Activated CD4-positive, CD25-positive, alpha-beta regulatory T cell treated with anti-CD3 and anti-CD28 coated beads, Interleukin-2, amount 50 U/mL, for 72 hours (primary cell): ENCODE results near the gene RGS18.
"Not testable (repeated sequence)": the region's sequence is repeated elsewhere in the genome, so short reads cannot be mapped to it uniquely, and the experiment has no call there.

Experiments used
- DNase-seq: peaks from one replicate; pipeline ENCODE4 v3.0.0; 2021

Gene RGS18

GRCh38 chr1:192167911-192168700 lies 9.8 kb downstream of the RGS18 start:
- no peak for DNase-seq

GRCh38 chr1:192168964-192169363 lies 10.7 kb downstream of the RGS18 start:
- no peak for DNase-seq

GRCh38 chr1:192170196-192170984 lies 12.1 kb downstream of the RGS18 start:
- no peak for DNase-seq

- no peak for DNase-seq
Measured at GRCh38 chr1:192171123-192171522, 12.9 kb downstream of the RGS18 start.

- DNase-seq = no peak
Measured at GRCh38 chr1:192175971-192176370, 17.7 kb downstream of the RGS18 start.

- no peak for DNase-seq
Measured at GRCh38 chr1:192183788-192184187, 25.5 kb downstream of the RGS18 start.

GRCh38 chr1:192186197-192186596 lies 27.9 kb downstream of the RGS18 start:
- no peak for DNase-seq

GRCh38 chr1:192190066-192190465 lies 31.8 kb downstream of the RGS18 start:
- DNase-seq = no peak

- no peak for DNase-seq
Measured at GRCh38 chr1:192201303-192201702, 43.0 kb downstream of the RGS18 start.

GRCh38 chr1:192224396-192224795 lies 66.1 kb downstream of the RGS18 start:
- DNase-seq = no peak

- no peak for DNase-seq
Measured at GRCh38 chr1:192224846-192225245, 66.6 kb downstream of the RGS18 start.

- no peak for DNase-seq
Measured at GRCh38 chr1:192225266-192225665, 67.0 kb downstream of the RGS18 start.

GRCh38 chr1:192225703-192226102 lies 67.4 kb downstream of the RGS18 start:
- DNase-seq = no peak

GRCh38 chr1:192227330-192227729 lies 69.1 kb downstream of the RGS18 start:
- DNase-seq = no peak

- DNase-seq = not testable (repeated sequence)
Measured at GRCh38 chr1:192227980-192228379, 69.7 kb downstream of the RGS18 start.

- DNase-seq = no peak
Measured at GRCh38 chr1:192232817-192233417, 74.7 kb downstream of the RGS18 start.

- DNase-seq = no peak
Measured at GRCh38 chr1:192235127-192235526, 76.9 kb downstream of the RGS18 start.
